GM23338 (cell line): ENCODE results near the gene MLANA.

Experiments
- EZH2 ChIP-seq: fragments of 200-600 bp; sonication (generic); IDR thresholded peaks from one replicate; pipeline ENCODE4 v1.8.0; 2017; ENCODE audit warnings: antibody characterized with exemption, mild to moderate bottlenecking, low read depth; ENCODE audit not compliant: unreplicated experiment
- POLR2AphosphoS5 ChIP-seq: IDR thresholded peaks from 2 replicates; pipeline ENCODE4 v1.6.1; 2016; ENCODE audit warnings: antibody characterized with exemption, low read depth
- TF ChIP-seq, protein P1 (sequence below), 2 experiments: fragments of 200-600 bp in 1 of 2; sonication (generic) in 1 of 2; conservative IDR thresholded peaks; 2 replicates each; pipeline versions ENCODE4 v1.5.1 to v1.6.1; 2016 to 2017; ENCODE audit warnings: antibody characterized with exemption in 2 of 2, low read depth in 2 of 2, mild to moderate bottlenecking in 2 of 2, moderate library complexity in 1 of 2

DNA sequence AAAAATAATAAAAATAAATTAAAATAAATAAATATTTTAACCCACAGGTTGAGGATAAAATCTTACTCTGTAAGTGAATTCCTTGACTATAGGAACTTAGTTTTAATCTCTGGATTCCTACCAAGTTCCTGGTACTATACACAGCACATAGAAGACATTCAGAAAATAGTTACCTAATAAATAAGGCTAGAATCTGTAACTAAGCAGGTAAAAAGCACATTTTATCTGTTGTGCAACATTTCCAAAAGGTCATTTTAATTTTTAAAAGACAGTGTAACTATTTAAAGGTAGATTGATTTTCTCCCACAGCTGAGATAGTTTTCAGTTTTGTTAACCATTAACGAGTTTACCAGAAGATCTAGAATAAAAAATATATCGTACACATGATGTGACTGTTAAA, 47.8 kb downstream of the MLANA start:
- no peak for TF ChIP-seq EZH2
- TF ChIP-seq, protein P1, sequence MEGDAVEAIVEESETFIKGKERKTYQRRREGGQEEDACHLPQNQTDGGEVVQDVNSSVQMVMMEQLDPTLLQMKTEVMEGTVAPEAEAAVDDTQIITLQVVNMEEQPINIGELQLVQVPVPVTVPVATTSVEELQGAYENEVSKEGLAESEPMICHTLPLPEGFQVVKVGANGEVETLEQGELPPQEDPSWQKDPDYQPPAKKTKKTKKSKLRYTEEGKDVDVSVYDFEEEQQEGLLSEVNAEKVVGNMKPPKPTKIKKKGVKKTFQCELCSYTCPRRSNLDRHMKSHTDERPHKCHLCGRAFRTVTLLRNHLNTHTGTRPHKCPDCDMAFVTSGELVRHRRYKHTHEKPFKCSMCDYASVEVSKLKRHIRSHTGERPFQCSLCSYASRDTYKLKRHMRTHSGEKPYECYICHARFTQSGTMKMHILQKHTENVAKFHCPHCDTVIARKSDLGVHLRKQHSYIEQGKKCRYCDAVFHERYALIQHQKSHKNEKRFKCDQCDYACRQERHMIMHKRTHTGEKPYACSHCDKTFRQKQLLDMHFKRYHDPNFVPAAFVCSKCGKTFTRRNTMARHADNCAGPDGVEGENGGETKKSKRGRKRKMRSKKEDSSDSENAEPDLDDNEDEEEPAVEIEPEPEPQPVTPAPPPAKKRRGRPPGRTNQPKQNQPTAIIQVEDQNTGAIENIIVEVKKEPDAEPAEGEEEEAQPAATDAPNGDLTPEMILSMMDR (conservative IDR thresholded peaks at IDR 0.05; ENCODE audit: low read depth in 2 of 2), result no peak
- TF ChIP-seq POLR2AphosphoS5, result no peak
